CD4-positive, alpha-beta T cell treated with Interleukin-21 for 1 hour (primary cell): ENCODE results near the gene RAB3IL1.
A peak's percentile ranks its signal among the peaks of the same experiment; 100 is the strongest.

Experiments
- DNase-seq: peaks from one replicate; pipeline ENCODE4 v3.0.0-alpha.2; 2020

RAB3IL1 gene

GRCh38 chr11:61951484-61952135 is 34.2 kb upstream of the RAB3IL1 start:
- DNase-seq: no peak

- DNase-seq: no peak
Measured at GRCh38 chr11:61950035-61950547, 32.7 kb upstream of the RAB3IL1 start, which contains the start of gene BEST1. BEST1 (plus strand) TSS chr11:61950351; CDS start chr11:61951807, 1,456 bp downstream.

- peak; percentile 24 for DNase-seq
Measured at GRCh38 chr11:61949169-61950034, 32.0 kb upstream of the RAB3IL1 start.

- DNase-seq: no peak
Measured at GRCh38 chr11:61948505-61948904, 31.1 kb upstream of the RAB3IL1 start.

GRCh38 chr11:61947486-61948210 is 30.3 kb upstream of the RAB3IL1 start:
- peak; percentile 72 for DNase-seq

GRCh38 chr11:61946894-61947293 is 29.5 kb upstream of the RAB3IL1 start:
- DNase-seq: no peak

GRCh38 chr11:61945191-61945590 is 27.8 kb upstream of the RAB3IL1 start:
- DNase-seq: no peak

- no peak for DNase-seq
Measured at GRCh38 chr11:61940466-61940865, 23.1 kb upstream of the RAB3IL1 start.

GRCh38 chr11:61935861-61936260 is 18.5 kb upstream of the RAB3IL1 start:
- no peak for DNase-seq

GRCh38 chr11:61930933-61931332 is 13.6 kb upstream of the RAB3IL1 start:
- DNase-seq: no peak

- no peak for DNase-seq
Measured at GRCh38 chr11:61928606-61929005, 11.2 kb upstream of the RAB3IL1 start.

- no peak for DNase-seq
Measured at GRCh38 chr11:61927501-61927900, 10.1 kb upstream of the RAB3IL1 start.

- DNase-seq: no peak
Measured at GRCh38 chr11:61926235-61926634, 8.9 kb upstream of the RAB3IL1 start.

- no peak for DNase-seq
Measured at GRCh38 chr11:61925736-61926135, 8.4 kb upstream of the RAB3IL1 start.

GRCh38 chr11:61924064-61924455 is 6.7 kb upstream of the RAB3IL1 start:
- DNase-seq: no peak

GRCh38 chr11:61923166-61924063 is 6.0 kb upstream of the RAB3IL1 start:
- no peak for DNase-seq

- no peak for DNase-seq
Measured at GRCh38 chr11:61922539-61922938, 5.2 kb upstream of the RAB3IL1 start.

- no peak for DNase-seq
Measured at GRCh38 chr11:61921446-61921845, 4.1 kb upstream of the RAB3IL1 start.

GRCh38 chr11:61919705-61920631 is 2.6 kb upstream of the RAB3IL1 start:
- DNase-seq: no peak

GRCh38 chr11:61918938-61919704 is 1.8 kb upstream of the RAB3IL1 start:
- DNase-seq: no peak
